Measurements from ENCODE around the gene HLTF. TPM values are rescaled to one million over a fixed set of nuclear protein-coding genes. Genes with fewer than 3 reads are reported as not detected.

Gene HLTF
- total and polyA plus RNA-seq, 3 donors from 2014 or later: 57.3 to 200 (median 170) TPM

DNA sequence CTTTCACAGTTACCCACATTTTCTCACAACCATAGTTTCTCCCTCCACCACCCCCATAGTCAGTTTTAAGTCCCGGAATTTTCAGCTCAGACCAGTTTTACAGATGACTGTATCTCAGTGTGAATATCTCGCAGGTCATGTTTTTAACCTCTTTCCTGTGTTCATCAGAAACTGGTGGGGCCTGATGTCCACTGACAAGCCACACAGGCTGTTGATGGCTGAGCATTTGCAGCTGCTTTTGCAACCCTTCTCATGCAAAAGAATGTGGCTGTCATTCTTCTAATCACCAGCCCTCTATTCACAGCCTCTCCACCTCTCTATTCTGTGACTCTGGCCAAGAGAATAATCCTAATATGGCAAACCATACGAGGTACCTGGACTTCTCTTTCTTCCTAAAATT is 86.5 kb downstream of the HLTF start:
- Histone ChIP-seq H3K4me1 (peaks cover 7% of the 10 kb centered on the region), H3K27ac (peak overlapping the region in 1 of 2 donors; percentile 2), H3K36me3 (ENCODE audit: low read depth, missing control alignments) (no peaks in the 10 kb centered on the region), H3K27me3 (no peaks in the 10 kb centered on the region), H3K9me3 (no peaks in the 10 kb centered on the region), H3K4me3 (no peak overlapping the region)
- DNase-seq: no peak
- intact Hi-C loops (cut with DNase I; ENCODE audit: low total_unique reads): no loop called here
- WGBS, 2 donors: 81 to 87% methylated on average over 3 of the region's 3 CpGs
- no peak for TF ChIP-seq POLR2A (IDR thresholded peaks at IDR 0.05)
- TF ChIP-seq, protein P1, sequence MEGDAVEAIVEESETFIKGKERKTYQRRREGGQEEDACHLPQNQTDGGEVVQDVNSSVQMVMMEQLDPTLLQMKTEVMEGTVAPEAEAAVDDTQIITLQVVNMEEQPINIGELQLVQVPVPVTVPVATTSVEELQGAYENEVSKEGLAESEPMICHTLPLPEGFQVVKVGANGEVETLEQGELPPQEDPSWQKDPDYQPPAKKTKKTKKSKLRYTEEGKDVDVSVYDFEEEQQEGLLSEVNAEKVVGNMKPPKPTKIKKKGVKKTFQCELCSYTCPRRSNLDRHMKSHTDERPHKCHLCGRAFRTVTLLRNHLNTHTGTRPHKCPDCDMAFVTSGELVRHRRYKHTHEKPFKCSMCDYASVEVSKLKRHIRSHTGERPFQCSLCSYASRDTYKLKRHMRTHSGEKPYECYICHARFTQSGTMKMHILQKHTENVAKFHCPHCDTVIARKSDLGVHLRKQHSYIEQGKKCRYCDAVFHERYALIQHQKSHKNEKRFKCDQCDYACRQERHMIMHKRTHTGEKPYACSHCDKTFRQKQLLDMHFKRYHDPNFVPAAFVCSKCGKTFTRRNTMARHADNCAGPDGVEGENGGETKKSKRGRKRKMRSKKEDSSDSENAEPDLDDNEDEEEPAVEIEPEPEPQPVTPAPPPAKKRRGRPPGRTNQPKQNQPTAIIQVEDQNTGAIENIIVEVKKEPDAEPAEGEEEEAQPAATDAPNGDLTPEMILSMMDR (IDR thresholded peaks at IDR 0.05): no peak

DNA sequence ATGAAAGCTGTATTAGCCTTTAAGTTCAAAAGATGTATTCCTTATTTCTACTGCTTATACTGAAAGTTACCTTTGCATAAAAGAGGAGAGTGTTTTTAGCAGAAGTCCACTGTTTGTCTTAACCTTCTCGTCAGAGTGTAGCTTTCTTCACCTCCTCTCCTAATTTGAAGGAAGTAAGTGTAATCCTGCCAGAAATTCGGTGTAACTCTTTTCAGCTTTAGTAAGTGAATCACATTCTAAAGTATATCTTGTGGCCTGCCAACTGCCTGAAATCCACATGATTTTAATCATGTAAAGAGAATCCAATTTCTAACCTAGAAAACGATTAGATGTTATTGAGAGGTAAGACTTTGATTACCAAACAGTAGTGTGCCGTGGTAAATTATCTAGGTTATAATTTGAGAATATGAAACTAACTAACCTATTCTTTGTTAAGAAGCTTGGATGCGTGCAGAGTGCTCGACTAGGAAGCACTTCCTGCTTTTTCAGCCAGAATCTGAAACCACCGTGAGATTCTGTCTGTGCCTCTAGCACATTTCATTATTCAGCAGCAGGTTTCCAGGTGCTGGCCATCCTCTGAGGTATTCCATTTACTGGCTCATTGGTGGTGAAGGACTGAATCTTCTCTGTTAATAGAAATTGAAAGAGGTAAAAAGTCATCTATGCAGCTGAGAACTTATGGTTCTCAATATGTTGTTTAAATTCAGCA is 87.5 kb downstream of the HLTF start:
- Histone ChIP-seq H3K4me1 (peaks cover 7% of the 10 kb centered on the region), H3K36me3 (ENCODE audit: low read depth, missing control alignments) (no peaks in the 10 kb centered on the region), H3K27me3 (no peaks in the 10 kb centered on the region), H3K9me3 (no peaks in the 10 kb centered on the region), H3K27ac (peak overlapping the region; percentile 37 to 50), H3K4me3 (no peak overlapping the region)
- 39 to 50% methylated on average over 7 of the region's 7 CpGs for WGBS, 2 donors
- intact Hi-C loops (cut with DNase I; ENCODE audit: low total_unique reads): no loop called here
- no peak for DNase-seq
- no peak for TF ChIP-seq POLR2A (IDR thresholded peaks at IDR 0.05)
- TF ChIP-seq, protein P1 (IDR thresholded peaks at IDR 0.05): no peak

- intact Hi-C loops (cut with DNase I; ENCODE audit: low total_unique reads): no loop called here
Measured at GRCh38 chr3:148998297-148998696, 88.0 kb downstream of the HLTF start.

DNA sequence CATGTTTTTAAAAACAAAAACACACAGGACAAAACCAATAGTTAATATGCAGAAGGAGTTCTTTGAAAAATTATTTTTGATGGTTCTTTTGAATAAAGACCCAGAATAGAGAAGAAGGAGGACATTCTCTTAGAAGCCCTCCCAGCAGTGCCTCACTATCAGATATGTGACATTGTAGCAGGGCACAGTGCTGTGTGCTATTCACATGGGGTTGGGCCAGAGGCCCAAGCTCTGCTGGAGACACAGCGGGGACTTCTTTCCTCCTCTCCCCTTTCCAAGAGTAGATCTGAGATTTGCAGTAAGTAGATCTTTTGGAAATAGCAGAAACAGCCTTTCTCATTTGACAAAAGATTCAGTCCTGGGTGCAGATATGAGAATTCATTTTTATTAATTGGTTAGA is 88.7 kb downstream of the HLTF start:
- H3K27me3 ChIP-seq: no peaks in the 10 kb centered on the region
- peak overlapping the region; percentile 9 to 15 for H3K27ac ChIP-seq
- H3K36me3 ChIP-seq (ENCODE audit: low read depth, missing control alignments): no peaks in the 10 kb centered on the region
- H3K4me1 ChIP-seq: peaks cover 11% of the 10 kb centered on the region
- TF ChIP-seq, protein P1 (IDR thresholded peaks at IDR 0.05): no peak
- TF ChIP-seq POLR2A (IDR thresholded peaks at IDR 0.05): no peak
- H3K4me3 ChIP-seq: no peak overlapping the region
- WGBS, 2 donors: 79 to 80% methylated on average over 1 of the region's 1 CpG
- intact Hi-C loops (cut with DNase I; ENCODE audit: low total_unique reads): no loop called here
- no peaks in the 10 kb centered on the region for H3K9me3 ChIP-seq
- DNase-seq: peak; percentile 78

More at GRCh38 chr3:148998297-148998696, 88.0 kb downstream of the HLTF start:
- no peaks in the 10 kb centered on the region for H3K36me3 ChIP-seq (ENCODE audit: low read depth, missing control alignments)
- H3K4me3 ChIP-seq: no peak overlapping the region
- WGBS, 2 donors: 74 to 80% methylated on average over 5 of the region's 5 CpGs
- no peak for TF ChIP-seq POLR2A (IDR thresholded peaks at IDR 0.05)
- TF ChIP-seq, protein P1 (IDR thresholded peaks at IDR 0.05): no peak
- H3K9me3 ChIP-seq: no peaks in the 10 kb centered on the region
- H3K4me1 ChIP-seq: peaks cover 7% of the 10 kb centered on the region
- H3K27ac ChIP-seq: no peak overlapping the region
- DNase-seq: no peak
- H3K27me3 ChIP-seq: no peaks in the 10 kb centered on the region
